HG02571 (cell line): ENCODE results near the gene FAM181A.

Experiments
- ATAC-seq: cut with Tn5 transposase; IDR thresholded peaks from one replicate; pipeline ENCODE4 v1.9.1; 2021; ENCODE audit warnings: mild to moderate bottlenecking, moderate library complexity; ENCODE audit not compliant: unreplicated experiment

Gene FAM181A

DNA sequence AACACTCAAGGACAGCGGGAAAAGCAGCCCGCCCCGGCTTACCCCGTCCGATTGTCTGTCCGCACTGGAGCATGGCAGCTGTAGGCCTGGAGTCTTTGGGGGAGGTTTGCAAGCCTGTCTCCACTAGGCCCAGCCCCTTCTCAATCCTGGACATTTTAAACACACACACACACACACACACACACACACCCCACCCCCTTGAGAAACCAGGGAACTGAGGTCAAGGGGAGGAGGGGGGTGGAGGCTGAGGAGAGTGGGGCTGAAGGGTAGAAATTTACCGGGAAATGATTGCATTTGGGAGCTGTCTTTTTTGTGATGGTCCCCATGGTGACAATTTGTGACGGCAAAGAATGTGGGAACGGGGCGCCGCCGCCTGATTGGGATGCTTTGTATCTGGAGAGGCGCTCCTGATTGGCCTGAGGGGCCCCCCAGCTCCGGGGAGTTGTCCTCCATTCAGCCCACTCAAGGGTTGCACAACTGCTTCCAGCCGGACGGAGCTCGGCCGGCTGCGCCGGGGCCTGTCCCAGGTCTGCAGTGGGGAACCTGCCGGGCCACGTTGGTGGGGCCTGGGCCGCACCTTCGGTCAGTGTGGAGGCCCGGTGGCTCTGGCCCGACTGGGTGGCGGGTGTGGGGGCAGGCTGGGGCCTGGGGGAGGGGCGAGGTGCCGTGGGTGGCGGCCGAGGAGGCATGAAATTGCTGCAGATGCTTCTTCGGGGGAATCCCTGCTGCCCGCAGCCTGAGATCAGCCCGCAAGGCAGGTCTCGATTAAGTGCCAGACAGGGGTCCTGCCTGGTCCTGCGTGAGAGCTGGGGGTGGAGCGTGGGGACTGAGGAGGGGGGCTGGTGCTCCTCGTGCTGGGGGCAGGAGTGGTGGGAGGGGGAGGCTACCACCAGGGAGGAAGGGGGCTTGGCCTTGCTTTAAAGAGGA, at the start of gene FAM181A:
Gene FAM181A (plus strand): TSS at position 472 of the 927 bp plus-strand sequence. CDS start 942 bp downstream, outside the sequence.
- ATAC-seq: no peak

DNA sequence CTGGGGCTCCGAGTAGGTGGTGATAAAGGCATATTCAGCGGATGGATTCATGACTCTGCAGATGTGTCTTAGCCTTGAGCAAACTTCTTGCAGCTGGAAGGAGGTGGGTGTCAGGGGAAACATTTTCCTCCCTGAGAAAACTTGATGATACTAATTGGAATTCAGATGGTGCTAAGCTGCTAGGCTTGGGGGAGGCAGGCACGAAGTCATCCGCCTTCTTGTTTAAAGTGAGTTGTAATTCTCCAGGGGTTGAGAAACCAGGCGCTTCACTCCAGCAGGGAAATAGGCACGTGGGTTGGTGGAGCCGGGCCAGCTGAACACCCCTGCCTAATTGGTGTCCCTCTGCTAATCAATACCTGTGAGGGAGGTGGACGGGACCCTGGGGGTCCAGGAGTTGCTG, 48.9 kb upstream of the FAM181A start:
- no peak for ATAC-seq

DNA sequence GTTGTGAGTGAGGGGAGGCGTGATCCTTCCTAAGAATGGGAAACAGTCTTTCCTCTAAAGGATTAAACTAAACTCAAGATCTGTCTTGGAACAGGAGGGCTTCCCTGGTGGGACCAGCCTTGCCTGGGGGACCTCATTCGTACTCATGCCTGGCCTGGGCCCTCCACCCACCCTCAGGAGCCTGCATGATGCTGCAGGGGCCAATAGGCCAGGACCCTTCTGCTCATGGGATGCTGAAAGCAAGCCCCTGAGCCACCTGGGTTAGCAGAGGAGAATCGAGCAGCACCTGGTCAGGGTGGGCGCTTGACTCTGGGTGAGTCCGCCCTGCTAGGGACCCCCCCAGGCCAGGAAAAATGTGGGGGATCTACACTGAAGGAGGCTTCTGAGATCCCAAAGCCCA, 48.3 kb upstream of the FAM181A start:
- ATAC-seq: no peak

DNA sequence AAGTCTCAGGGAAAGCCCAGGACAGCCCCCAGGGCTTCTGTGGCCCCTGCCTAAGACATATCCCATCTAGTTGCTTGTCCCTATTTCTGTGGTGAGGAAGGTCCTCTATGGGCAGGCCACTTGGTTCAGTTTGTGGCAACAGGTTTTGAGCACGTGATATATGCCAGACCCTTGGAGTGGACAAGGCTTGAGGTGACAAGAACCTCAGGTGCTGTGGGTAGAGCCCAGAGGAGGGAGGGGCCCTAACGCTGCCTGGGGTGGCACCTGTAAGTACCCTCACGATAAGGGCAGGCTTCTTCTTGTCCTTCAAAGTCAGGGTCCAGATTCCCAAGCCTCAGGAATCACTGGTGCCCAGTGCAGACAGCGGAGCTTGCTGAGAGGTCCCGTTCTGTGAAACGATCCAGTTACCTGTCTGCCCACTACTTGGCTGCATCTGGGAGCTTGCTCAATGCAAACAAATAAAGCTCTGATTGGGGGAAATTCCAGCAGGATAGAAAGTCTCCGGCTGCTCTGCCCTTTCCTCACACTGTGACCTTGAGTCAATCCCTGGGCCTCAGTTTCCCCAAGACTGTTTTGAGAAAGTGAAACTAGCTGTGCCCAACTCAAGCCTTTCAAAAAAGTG, 47.7 kb upstream of the FAM181A start:
- no peak for ATAC-seq

DNA sequence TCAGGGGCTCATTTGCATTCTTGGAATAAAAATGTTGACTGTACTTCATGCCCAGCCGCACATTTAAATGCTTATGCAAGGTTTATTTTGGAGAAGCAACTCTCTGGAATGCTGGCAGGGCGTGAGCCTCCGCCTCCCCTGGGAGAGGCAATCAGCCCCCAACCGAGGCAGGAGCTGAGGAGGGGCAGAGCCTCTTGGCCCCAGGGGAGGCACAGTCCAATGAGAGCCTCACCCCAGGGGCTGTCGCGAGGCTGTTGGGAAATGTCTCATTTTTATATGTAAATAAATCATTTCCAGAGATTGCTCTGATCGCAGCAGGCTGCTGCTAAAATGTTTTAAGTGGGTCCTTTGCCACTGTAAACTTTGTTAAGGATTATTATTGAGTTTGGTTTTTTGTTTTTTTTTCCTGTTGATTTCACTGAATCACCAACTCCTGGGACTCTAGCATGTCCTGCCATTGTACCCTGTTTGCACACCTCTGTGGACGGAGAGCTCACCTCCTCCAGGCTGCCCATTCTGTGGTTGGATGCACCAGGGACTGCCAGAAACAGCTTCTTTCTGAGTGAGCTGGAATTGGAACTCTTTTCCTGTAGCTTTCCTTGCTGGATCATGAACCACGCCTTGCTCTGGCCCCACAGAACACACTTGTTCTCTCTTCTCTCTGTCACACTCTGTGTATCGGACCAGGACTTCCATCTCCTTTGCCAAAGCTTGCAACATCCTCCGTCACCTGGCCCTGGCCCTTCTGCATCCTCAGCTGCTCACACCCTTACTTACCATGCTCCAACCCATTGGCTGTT, 46.9 kb upstream of the FAM181A start:
- ATAC-seq: no peak

DNA sequence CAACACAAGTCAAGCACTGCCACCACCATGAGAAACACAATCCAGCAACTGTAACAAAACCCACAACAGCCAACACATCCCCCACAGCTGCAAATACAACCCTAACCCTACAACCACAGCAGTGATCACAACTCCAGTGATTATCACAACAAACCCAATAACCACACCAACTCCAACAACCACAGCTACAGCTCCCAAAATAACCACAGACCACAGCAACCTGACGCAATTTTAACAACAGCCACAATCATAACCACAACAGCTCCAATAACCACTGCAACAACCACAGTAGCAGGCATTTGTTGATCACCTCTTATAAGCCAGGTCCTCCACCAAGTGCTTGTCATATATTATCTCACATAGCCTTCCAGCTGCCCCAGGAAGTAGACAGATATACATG, 42.2 kb upstream of the FAM181A start:
- no peak for ATAC-seq

DNA sequence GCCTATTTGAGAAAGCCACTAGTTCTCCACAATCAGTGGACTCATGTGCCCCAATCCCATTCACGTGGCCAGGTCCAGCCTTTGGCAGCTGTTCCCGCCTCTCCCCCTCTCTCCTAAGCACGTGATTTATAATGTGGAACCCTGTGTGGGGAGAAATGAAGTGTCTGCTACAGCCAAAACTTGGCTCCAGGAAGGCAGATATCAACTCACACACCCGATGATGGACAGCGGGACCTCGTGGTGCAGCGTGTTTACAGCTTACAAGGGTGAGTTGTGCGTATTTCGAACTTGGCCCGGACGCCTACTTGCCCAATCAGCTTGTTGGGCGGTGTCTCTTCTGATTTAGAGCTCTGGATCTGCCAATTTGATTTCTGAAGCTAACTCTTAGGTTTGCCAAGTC, 38.1 kb upstream of the FAM181A start:
- no peak for ATAC-seq

DNA sequence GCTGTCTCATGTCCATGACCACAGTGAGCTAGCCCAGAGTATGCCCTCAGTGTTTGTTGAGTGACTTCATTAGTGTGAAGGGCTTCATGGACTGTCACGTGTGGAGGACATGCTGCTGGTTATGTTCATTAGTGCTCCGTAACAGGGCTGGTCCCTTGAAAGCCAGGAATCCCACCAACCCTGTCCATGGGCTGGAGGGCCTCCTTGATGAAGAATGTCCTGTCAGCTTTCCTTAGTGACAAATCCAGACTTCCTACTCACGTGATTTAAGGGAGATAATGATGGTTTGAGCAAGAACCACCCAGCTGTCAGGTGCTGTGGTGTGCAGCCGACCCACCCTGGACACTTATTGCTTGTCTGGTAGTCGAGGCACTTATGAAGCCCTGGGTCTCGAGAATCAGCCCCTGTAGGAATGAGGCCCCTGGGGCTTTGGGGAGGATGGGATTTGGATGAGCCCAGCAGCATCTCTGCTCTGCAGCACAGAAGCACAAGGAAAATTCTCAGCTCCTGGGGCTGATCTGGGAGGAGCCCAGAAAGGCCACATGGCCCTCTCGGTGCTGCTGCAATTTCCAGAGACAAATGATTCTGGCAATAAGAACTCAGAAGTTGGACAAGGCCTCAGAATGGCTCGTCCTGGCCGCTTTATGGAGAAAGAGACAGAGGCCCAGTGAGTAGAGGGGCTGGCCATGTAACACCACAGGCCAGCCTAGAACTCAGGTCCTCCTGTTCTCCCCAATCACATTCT, 37.2 kb upstream of the FAM181A start:
- no peak for ATAC-seq

DNA sequence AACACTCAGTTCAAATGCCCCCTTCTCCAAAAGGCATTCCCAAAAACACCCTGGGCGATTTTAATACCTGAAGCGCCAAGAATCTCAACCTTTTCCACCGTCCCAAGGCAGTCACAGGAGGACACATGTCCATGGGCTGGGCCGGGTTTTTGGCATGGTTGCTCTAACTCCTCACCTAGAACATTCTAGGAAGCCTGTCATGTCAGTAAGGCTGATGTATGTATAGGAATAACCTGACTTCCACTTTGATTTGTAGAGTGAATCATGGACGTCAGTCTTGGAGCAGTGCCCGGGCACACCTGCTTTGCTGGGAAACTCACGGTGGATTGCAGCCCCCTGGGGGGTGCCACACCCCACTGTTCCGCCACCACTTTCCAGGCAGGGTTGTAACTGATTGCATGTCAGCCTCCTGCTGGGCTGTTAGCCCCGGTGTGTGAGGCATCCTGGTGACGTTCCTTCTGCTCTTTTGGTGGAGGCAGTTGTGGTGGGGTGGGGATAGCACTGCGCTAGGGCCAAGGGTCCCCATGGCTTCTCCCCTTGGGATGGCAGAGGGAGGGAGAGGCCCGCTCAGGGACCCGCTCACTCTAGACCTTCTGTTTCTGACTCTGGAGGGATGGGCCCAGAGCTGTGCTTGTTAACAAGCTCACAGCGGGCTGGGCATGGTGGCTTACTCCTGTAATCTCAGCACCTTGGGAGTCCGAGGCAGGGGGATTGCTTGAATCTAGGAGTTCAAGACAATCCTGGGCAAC, 35.2 kb upstream of the FAM181A start:
- ATAC-seq: no peak

DNA sequence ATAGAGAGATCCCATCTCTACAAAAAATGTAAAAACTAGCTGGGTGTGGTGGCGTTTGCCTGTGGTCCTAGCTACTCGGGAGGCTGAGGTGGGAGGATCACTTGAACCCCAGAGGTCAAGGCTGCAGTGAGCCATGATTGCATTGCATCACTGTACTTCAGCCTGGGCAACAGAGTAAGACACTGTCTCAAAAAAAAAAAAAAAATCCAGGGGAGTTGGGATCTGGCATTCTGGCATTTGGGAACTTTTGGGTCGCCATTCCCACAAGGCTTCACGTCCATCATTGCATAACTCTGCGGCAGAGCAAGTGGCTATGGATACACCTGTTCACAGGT, 34.7 kb upstream of the FAM181A start:
- no peak for ATAC-seq

DNA sequence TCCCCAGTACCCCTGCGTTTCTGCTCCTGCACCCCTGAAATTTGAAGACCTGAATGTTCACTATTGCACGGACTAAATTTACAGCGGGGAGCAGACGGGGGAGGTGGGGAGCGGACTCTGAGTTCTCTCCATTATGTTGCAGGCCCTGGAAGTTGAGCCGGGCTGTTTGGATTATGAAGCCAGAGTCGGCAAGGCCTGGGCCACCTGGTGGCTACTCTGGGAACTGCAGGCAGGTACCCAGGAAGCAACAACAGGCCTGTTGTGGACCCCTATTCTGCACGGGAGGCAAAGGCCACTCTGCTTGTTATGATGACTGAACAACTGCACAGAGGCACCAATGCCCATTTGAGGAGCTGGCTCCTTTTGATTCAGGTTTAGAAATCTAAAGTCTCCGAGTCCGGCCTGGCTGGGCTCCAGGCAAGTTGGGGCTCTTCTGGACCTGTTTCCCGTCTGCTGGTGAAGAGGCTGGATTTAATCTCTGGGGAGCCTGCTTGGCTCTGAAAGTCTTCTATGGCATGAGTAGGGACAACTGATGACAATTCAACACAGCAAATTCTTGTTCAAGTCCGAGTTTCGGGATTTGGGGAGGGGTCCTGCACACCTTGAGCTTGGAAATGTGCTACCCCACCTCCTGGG, 34.1 kb upstream of the FAM181A start:
- ATAC-seq: no peak

DNA sequence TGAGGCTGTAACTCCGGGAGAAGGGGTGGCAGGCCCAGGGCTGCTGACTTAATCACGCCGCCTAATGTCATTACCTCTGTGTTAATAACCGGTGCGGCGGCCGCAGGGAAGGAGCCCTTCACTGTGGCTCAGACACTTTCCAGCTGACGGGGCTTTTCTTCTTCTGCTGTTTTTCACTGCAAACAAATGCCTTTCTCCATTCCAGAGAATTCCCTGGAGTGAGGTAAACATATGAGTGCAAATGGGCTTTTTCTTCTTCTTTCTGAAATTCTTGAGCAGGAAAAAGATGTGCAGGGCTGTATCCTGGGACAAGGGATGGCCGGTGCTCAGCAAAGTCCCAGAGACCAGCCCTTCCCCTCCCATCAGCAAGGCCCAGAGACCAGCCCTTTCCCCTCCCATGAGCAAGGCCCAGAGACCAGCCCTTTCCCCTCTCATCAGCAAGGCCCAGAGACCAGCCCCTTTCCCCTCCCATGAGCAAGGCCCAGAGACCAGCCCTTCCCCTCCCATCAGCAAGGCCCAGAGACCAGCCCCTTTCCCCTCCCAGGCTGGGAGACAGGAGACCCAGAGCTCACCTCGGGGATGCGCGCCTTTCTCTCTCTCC, 33.4 kb upstream of the FAM181A start:
- no peak for ATAC-seq

DNA sequence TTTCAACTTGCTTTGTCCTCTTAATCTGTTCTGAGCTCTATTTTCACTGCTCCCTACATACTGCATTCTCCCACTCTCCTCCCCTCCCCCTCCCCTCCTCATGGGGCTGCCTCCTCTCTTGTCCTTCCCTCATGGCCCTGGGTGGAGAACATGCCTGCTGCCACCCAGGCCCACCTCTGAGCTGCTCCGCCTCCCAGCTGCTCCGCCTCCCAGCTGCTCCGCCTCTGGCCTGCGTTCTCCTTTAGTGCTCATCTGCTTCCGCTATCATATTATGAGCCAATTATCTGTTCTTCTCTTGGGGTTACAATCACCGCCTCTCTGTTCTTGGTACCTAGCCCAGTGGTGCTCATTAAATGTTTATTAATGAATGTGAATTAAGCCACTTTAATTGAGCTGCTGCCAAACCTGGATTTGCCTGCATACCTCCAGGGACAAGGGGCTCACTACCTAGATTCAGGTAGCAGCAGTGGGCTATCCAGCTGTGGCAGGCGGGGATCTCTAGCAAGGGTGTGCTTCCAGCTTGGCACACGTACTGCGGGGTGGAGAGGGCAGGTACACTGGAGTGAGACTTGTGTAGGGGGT, 32.0 kb upstream of the FAM181A start:
- ATAC-seq: no peak

DNA sequence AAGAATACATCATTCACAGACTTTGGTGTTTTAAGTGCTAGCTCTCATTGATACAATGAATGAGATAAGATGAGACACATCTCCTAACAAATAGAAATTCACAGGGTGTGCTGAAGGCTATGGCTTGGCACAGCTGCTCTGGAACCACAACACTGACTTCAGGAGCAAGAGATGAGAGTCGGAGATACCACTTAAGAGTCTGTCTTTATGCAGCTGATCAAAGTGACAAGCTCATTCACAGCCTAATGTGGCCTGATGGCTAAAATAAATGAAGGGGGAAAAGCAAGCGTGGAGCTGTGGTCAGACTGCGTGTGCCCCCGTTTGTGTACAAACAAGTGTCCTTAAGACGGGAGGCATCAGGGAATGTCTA, 29.7 kb upstream of the FAM181A start:
- no peak for ATAC-seq

DNA sequence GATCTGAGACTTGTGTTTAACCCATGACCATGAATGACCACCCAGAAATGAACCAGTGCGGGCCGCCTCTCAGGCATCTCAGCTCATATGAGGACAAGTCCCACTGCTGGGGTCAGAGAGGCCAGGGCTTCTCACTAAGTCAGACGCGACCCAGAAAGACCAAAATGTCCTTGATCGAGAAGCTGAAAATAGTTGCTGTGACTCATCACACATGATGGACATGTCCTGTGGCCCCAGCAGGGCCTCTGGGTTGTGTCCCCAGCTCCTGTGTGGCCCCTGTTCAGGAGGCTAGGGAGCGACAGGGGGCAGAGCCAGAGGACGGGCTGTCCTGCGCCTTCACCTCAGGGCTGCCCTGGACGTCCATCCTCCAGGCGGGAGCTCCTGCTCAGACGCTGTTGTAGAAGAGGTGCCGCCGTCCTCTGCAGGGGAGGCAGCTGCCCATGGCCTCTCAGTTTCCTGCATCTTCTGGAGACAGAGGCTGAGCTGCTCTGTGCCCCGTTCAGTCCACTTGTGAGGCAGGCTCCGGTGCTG, 29.0 kb upstream of the FAM181A start:
- ATAC-seq: no peak

DNA sequence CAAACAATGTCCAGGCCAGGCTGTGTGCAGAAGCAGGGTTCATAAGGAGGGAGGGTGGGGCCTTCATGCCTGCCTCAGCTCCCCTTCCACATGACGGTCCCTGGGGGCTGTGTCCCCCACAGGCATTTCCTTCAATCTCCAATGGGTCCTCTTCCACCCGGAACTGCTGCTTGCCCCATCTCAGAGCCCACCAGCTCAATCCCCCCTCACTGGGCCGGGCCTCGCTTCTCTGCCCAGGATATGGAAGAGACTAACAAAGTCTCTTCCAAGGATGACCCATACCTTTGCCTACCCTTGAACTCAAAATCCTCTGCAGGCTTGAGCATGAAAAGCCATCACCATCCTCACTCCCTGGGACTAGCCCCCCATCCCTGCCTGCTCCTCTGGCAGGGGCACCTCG, 28.4 kb upstream of the FAM181A start:
- ATAC-seq: no peak

DNA sequence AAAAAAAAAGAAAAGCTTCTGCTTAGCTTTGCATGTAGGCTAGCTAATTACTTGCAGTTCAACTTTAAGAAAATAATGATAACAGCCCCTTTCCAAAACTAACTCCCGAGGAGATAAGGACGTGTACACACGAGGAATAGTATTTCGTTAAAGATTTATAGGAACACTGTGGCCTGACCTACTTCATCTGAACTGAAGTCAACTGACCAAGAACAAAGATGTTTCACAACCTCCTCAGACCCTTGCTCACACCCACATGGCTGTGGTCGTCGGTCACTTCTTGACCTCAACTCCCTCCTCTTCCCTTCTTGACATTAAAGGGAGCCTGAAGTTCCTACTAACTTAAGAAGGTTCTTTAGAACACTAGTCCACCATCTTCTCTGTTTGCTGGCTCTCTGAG, 25.3 kb upstream of the FAM181A start:
- no peak for ATAC-seq

DNA sequence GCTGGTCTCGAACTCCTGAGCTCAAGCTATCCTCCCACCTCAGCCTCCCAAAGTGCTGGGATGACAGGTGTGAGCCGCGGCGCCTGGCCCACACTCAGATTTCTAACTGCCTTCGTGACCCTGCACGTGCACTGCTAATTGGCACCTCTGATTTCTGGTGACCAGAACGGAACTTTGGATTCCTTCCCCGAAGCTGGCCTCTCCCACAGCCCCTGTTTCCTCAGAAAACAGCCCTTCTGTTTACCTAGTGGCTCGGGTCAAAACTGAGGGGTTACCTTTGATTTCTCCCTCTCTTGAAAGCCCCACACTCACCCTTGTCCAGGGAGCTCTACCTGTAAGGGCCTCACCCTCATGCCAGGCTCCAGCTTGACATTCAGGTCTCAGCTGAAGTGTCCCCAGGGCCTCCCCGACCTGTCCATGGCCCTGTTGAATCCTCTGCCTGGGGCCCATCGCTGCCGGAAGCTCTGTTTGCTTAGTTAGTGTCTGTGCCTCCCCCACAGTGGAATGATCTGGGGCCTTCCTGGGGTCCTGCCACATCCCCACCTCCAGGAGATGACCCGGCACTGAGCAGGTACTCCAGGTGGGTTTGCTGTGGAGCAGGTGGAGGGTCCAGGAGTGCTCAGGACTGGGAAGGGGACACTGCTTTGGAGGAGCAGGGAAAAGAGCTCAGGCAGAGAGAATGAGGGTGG, 24.4 kb upstream of the FAM181A start:
- no peak for ATAC-seq
